ENCODE measurements around the gene CUL4B.
A peak's percentile ranks its signal among the peaks of the same experiment; 100 is the strongest.

CUL4B gene

GRCh38 chrX:120534413-120535205 lies 26.2 kb downstream of the CUL4B start:
- no peak for TF ChIP-seq CTCF (IDR thresholded peaks at IDR 0.05; ENCODE audit: low read depth, low read length)
- no peak overlapping the region for H3K4me3 ChIP-seq (replicated peaks in 1 of 2; ENCODE audit: low read depth in 2 of 2, low read length in 2 of 2)
- DNase-seq (ENCODE audit: low read depth in 2 of 2): no peak

GRCh38 chrX:120522820-120523219 lies 37.9 kb downstream of the CUL4B start:
- DNase-seq (ENCODE audit: low read depth in 2 of 2): no peak
- no peak overlapping the region for H3K4me3 ChIP-seq (replicated peaks in 1 of 2; ENCODE audit: low read depth in 2 of 2, low read length in 2 of 2)
- TF ChIP-seq CTCF (IDR thresholded peaks at IDR 0.05; ENCODE audit: low read depth, low read length): no peak

- DNase-seq (ENCODE audit: low read depth in 2 of 2): peak; percentile 59 to 87
- TF ChIP-seq CTCF (IDR thresholded peaks at IDR 0.05; ENCODE audit: low read depth, low read length): no peak
- H3K4me3 ChIP-seq (replicated peaks in 1 of 2; ENCODE audit: low read depth in 2 of 2, low read length in 2 of 2): no peak overlapping the region
Measured at GRCh38 chrX:120517936-120518335, 42.8 kb downstream of the CUL4B start.

GRCh38 chrX:120514236-120514635 lies 46.5 kb downstream of the CUL4B start:
- DNase-seq (ENCODE audit: low read depth in 2 of 2): peak; percentile 31 to 39
- peak; percentile 33 for TF ChIP-seq CTCF (IDR thresholded peaks at IDR 0.05; ENCODE audit: low read depth, low read length)
- no peak overlapping the region for H3K4me3 ChIP-seq (replicated peaks in 1 of 2; ENCODE audit: low read depth in 2 of 2, low read length in 2 of 2)

DNA sequence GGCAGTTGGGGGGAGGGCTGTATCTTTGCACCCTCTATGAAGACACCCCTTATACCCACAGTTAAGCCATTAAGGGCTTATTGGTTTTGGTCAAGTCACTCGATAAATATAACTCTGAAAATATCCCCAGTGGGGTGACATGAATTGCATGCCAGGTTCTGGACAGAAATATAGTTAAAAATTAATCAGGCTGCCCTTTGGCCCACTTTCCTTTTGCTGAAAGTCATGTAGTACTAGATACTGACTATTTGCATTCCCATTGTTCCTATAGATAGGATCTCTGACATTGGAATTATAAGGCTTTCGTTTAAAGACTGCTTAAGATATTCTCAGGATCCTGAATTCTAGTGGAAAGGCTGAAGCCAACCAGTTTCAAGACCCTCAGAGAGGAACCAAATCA lies 48.1 kb downstream of the CUL4B start:
- TF ChIP-seq CTCF (IDR thresholded peaks at IDR 0.05; ENCODE audit: low read depth, low read length): no peak
- no peak overlapping the region for H3K4me3 ChIP-seq (replicated peaks in 1 of 2; ENCODE audit: low read depth in 2 of 2, low read length in 2 of 2)
- no peak for DNase-seq (ENCODE audit: low read depth in 2 of 2)

GRCh38 chrX:120512222-120512621 lies 48.5 kb downstream of the CUL4B start:
- DNase-seq (ENCODE audit: low read depth in 2 of 2): no peak
- no peak for TF ChIP-seq CTCF (IDR thresholded peaks at IDR 0.05; ENCODE audit: low read depth, low read length)
- no peak overlapping the region for H3K4me3 ChIP-seq (replicated peaks in 1 of 2; ENCODE audit: low read depth in 2 of 2, low read length in 2 of 2)

DNA sequence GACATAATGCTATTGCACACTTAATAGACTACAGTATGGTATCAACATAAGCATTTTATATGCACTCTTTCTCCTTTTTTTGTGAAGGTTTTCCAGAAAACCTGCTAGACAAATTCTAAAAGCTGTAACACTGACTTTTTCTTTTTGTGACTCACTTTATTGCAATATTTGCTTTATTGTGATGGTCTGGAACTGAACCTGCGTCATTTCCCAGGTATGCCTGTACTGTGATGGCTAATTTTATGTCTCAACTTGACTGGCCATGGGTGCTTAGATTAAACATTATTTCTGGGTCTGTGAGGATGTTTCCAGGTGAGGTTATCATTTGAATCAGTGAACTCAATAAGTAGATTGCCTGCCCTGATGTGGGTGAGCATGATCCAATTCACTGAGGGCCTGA lies 56.2 kb downstream of the CUL4B start:
- no peak for TF ChIP-seq CTCF (IDR thresholded peaks at IDR 0.05; ENCODE audit: low read depth, low read length)
- no peak for DNase-seq (ENCODE audit: low read depth in 2 of 2)
- no peak overlapping the region for H3K4me3 ChIP-seq (replicated peaks in 1 of 2; ENCODE audit: low read depth in 2 of 2, low read length in 2 of 2)

Measured in cardiac fibroblast (primary cell).